GM23338 (cell line): ENCODE measurements around the gene SLC5A6. TPM values are rescaled to one million over a fixed set of nuclear protein-coding genes. Genes with fewer than 3 reads are reported as not detected.

Source experiments
- ATAC-seq: fragments of 200-7000 bp; cut with Tn5 transposase; 3 replicates; pipeline ENCODE4 v1.9.1; 2020
- DNase-seq: peaks from one replicate; pipeline ENCODE4 v3.0.0-alpha.2; 2015; ENCODE audit warnings: low spot score
- H2AFZ ChIP-seq: fragments of 200-600 bp; sonication (generic); 2 replicates; pipeline ENCODE4 v1.8.0; 2016; ENCODE audit warnings: antibody characterized with exemption, mild to moderate bottlenecking, moderate library complexity
- H3F3A ChIP-seq: fragments of 200-600 bp; sonication (generic); replicated peaks from 2 replicates; pipeline ENCODE4 v1.8.0; 2017; ENCODE audit warnings: antibody characterized with exemption, mixed run types, low read depth
- H3K27ac ChIP-seq: fragments of 200-600 bp; sonication (generic); 2 replicates; pipeline ENCODE4 v1.6.1; 2016; ENCODE audit warnings: low read depth
- H3K27me3 ChIP-seq: fragments of 200-600 bp; sonication (generic); 2 replicates; pipeline ENCODE4 v1.8.0; 2016; ENCODE audit warnings: mild to moderate bottlenecking, mixed run types, moderate library complexity; ENCODE audit not compliant: insufficient read depth
- H3K36me3 ChIP-seq: fragments of 200-600 bp; sonication (generic); 2 replicates; pipeline ENCODE4 v1.8.0; 2016; ENCODE audit warnings: mild to moderate bottlenecking; ENCODE audit not compliant: insufficient read depth
- H3K4me1 ChIP-seq: fragments of 200-600 bp; sonication (generic); 2 replicates; pipeline ENCODE4 v1.8.0; 2016; ENCODE audit warnings: mild to moderate bottlenecking, moderate library complexity; ENCODE audit not compliant: insufficient read depth
- H3K4me2 ChIP-seq: fragments of 200-600 bp; sonication (generic); 2 replicates; pipeline ENCODE4 v1.7.1; 2017; ENCODE audit warnings: mixed run types
- H3K4me3 ChIP-seq: fragments of 200-600 bp; sonication (generic); 2 replicates; pipeline ENCODE4 v1.6.1; 2016; ENCODE audit warnings: mixed run types
- H3K79me2 ChIP-seq: fragments of 200-600 bp; sonication (generic); replicated peaks from 2 replicates; pipeline ENCODE4 v1.8.0; 2017; ENCODE audit warnings: mild to moderate bottlenecking; ENCODE audit not compliant: insufficient read depth
- H3K9me2 ChIP-seq: fragments of 200-600 bp; sonication (generic); 2 replicates; pipeline ENCODE4 v1.8.0; 2017; ENCODE audit not compliant: insufficient read depth
- H4K20me1 ChIP-seq: fragments of 200-600 bp; sonication (generic); replicated peaks from 2 replicates; pipeline ENCODE4 v1.8.0; 2017; ENCODE audit warnings: mild to moderate bottlenecking; ENCODE audit not compliant: insufficient read depth
- H3K27ac Mint-ChIP-seq: 2 replicates; pipeline ENCODE4 v1.8.0; 2020; ENCODE audit warnings: inconsistent platforms, mild to moderate bottlenecking, moderate library complexity, mixed read lengths
- H3K27me3 Mint-ChIP-seq: 3 replicates; pipeline ENCODE4 v1.8.0; 2022; ENCODE audit warnings: low read depth, mild to moderate bottlenecking, moderate library complexity, mixed read lengths, inconsistent platforms; ENCODE audit not compliant: insufficient read depth, poor library complexity
- H3K36me3 Mint-ChIP-seq: 3 replicates; pipeline ENCODE4 v1.8.0; 2021; ENCODE audit warnings: low read depth, mild to moderate bottlenecking, inconsistent platforms, moderate library complexity, mixed read lengths
- H3K4me1 Mint-ChIP-seq: 3 replicates; pipeline ENCODE4 v1.8.0; 2020; ENCODE audit warnings: mild to moderate bottlenecking, inconsistent platforms, mixed read lengths
- H3K4me3 Mint-ChIP-seq: 3 replicates; pipeline ENCODE4 v1.8.0; 2021; ENCODE audit warnings: moderate library complexity, mild to moderate bottlenecking, inconsistent platforms, mixed read lengths
- H3K9me3 Mint-ChIP-seq: 3 replicates; pipeline ENCODE4 v1.8.0; 2020; ENCODE audit warnings: moderate library complexity, mild to moderate bottlenecking, inconsistent platforms, mixed read lengths
- CREB1 ChIP-seq: fragments of 250-450 bp; sonication (Bioruptor Pico); IDR thresholded peaks from 2 replicates; pipeline ENCODE4 v1.5.0; 2020; ENCODE audit warnings: low read depth, mild to moderate bottlenecking, moderate library complexity
- CTCF ChIP-seq, 2 experiments: fragments of 200-600 bp in 1 of 2; sonication (generic) in 1 of 2; conservative IDR thresholded peaks; 2 replicates each; pipeline versions ENCODE4 v1.5.1 to v1.6.1; 2016 to 2017; ENCODE audit warnings: antibody characterized with exemption in 2 of 2, low read depth in 2 of 2, mild to moderate bottlenecking in 2 of 2, moderate library complexity in 1 of 2
- EZH2phosphoT487 ChIP-seq: fragments of 200-600 bp; sonication (generic); IDR thresholded peaks from one replicate; pipeline ENCODE4 v1.8.1; 2018; ENCODE audit warnings: antibody characterized with exemption; ENCODE audit not compliant: unreplicated experiment
- JUNB ChIP-seq: IDR thresholded peaks from one replicate; pipeline ENCODE4 v1.6.1; 2016; ENCODE audit warnings: antibody characterized with exemption; ENCODE audit not compliant: unreplicated experiment
- NANOG ChIP-seq: IDR thresholded peaks from 2 replicates; pipeline ENCODE4 v1.6.1; 2016; ENCODE audit warnings: antibody characterized with exemption, borderline replicate concordance
- POLR2AphosphoS5 ChIP-seq: IDR thresholded peaks from 2 replicates; pipeline ENCODE4 v1.6.1; 2016; ENCODE audit warnings: antibody characterized with exemption, low read depth
- STAT1 ChIP-seq: IDR thresholded peaks from one replicate; pipeline ENCODE4 v1.6.1; 2016; ENCODE audit warnings: antibody characterized with exemption; ENCODE audit not compliant: unreplicated experiment
- ZNF114 ChIP-seq: fragments of 250-450 bp; sonication (Bioruptor Pico); IDR thresholded peaks from 2 replicates; pipeline ENCODE4 v1.5.0; 2020; ENCODE audit warnings: mild to moderate bottlenecking, moderate library complexity
- ZNF331 ChIP-seq: fragments of 250-450 bp; sonication (Bioruptor Pico); IDR thresholded peaks from 2 replicates; pipeline ENCODE4 v1.5.0; 2020; ENCODE audit warnings: low read depth, mild to moderate bottlenecking, moderate library complexity
- polyA plus RNA-seq: library from polyadenylated mRNA; unstranded; fragments of >200 nt; fragmentation: Nextera tagmentation; extraction: Ambion mirVana; gene quantifications from 2 replicates; pipeline ENCODE4 v1.2.1, GENCODE V29; 2016
- total RNA-seq: library from RNA; depleted of rRNA; stranded (reverse); fragments of >200 nt; shearing (Covaris generic); gene quantifications from 2 replicates; pipeline ENCODE4 v1.2.3, GENCODE V29; 2014
- TF ChIP-seq, protein P1 (sequence below): IDR thresholded peaks from 2 replicates; pipeline ENCODE4 v1.6.1; 2016; ENCODE audit warnings: antibody characterized with exemption
- TF ChIP-seq, protein P2 (sequence below): IDR thresholded peaks from one replicate; pipeline ENCODE4 v1.6.1; 2018; ENCODE audit warnings: antibody characterized with exemption; ENCODE audit not compliant: unreplicated experiment

SLC5A6 gene
- total and polyA plus RNA-seq, 2 experiments from 2014 or later, result 44.3 to 153 TPM

GRCh38 chr2:27236136-27236535 is 24.1 kb upstream of the SLC5A6 start (continued):
- no peak for TF ChIP-seq JUNB
- TF ChIP-seq STAT1, result no peak
- TF ChIP-seq, protein P1, sequence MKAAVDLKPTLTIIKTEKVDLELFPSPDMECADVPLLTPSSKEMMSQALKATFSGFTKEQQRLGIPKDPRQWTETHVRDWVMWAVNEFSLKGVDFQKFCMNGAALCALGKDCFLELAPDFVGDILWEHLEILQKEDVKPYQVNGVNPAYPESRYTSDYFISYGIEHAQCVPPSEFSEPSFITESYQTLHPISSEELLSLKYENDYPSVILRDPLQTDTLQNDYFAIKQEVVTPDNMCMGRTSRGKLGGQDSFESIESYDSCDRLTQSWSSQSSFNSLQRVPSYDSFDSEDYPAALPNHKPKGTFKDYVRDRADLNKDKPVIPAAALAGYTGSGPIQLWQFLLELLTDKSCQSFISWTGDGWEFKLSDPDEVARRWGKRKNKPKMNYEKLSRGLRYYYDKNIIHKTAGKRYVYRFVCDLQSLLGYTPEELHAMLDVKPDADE, result no peak
- TF ChIP-seq POLR2AphosphoS5, result no peak
- no peak for TF ChIP-seq NANOG
- TF ChIP-seq, protein P2, sequence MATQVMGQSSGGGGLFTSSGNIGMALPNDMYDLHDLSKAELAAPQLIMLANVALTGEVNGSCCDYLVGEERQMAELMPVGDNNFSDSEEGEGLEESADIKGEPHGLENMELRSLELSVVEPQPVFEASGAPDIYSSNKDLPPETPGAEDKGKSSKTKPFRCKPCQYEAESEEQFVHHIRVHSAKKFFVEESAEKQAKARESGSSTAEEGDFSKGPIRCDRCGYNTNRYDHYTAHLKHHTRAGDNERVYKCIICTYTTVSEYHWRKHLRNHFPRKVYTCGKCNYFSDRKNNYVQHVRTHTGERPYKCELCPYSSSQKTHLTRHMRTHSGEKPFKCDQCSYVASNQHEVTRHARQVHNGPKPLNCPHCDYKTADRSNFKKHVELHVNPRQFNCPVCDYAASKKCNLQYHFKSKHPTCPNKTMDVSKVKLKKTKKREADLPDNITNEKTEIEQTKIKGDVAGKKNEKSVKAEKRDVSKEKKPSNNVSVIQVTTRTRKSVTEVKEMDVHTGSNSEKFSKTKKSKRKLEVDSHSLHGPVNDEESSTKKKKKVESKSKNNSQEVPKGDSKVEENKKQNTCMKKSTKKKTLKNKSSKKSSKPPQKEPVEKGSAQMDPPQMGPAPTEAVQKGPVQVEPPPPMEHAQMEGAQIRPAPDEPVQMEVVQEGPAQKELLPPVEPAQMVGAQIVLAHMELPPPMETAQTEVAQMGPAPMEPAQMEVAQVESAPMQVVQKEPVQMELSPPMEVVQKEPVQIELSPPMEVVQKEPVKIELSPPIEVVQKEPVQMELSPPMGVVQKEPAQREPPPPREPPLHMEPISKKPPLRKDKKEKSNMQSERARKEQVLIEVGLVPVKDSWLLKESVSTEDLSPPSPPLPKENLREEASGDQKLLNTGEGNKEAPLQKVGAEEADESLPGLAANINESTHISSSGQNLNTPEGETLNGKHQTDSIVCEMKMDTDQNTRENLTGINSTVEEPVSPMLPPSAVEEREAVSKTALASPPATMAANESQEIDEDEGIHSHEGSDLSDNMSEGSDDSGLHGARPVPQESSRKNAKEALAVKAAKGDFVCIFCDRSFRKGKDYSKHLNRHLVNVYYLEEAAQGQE, result no peak

DNA sequence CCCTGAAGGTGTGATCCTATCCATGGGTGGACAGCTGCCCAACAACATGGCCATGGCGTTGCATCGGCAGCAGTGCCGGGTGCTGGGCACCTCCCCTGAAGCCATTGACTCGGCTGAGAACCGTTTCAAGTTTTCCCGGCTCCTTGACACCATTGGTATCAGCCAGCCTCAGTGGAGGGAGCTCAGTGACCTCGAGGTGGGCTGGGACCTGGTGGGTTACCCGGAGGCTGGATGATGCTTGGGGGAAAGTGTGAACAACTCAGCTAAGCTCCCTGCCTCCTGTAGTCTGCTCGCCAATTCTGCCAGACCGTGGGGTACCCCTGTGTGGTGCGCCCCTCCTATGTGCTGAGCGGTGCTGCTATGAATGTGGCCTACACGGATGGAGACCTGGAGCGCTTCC is 21.3 kb upstream of the SLC5A6 start:
- Mint-ChIP-seq H3K36me3 (peaks cover 97% of the 10 kb centered on the region), H3K27ac (no peak overlapping the region), H3K9me3 (no peaks in the 10 kb centered on the region), H3K4me1 (no peaks in the 10 kb centered on the region), H3K4me3 (no peak overlapping the region), H3K27me3 (peaks cover 14% of the 10 kb centered on the region)
- Histone ChIP-seq H3F3A (no peaks in the 10 kb centered on the region), H3K36me3 (peaks cover 78% of the 10 kb centered on the region), H2AFZ (no peak overlapping the region), H3K9me2 (no peaks in the 10 kb centered on the region), H3K4me3 (no peak overlapping the region), H3K4me2 (no peak overlapping the region), H4K20me1 (peaks cover 10% of the 10 kb centered on the region; the same call in 1 of the 2 replicates), H3K27me3 (no peaks in the 10 kb centered on the region), H3K27ac (no peak overlapping the region), H3K4me1 (no peaks in the 10 kb centered on the region), H3K79me2 (0 out of 2 replicates have a peak, but pooled peaks cover 3% of the 10 kb centered on the region)
- DNase-seq, result no peak
- no peak for ATAC-seq
- no peak for TF ChIP-seq POLR2AphosphoS5
- TF ChIP-seq, protein P2, result no peak
- TF ChIP-seq, protein P1, result no peak
- TF ChIP-seq NANOG, result no peak
- TF ChIP-seq CTCF (conservative IDR thresholded peaks at IDR 0.05; ENCODE audit: low read depth in 2 of 2), result no peak
- TF ChIP-seq ZNF114 (CRISPR knock-in tag), result no peak
- no peak for TF ChIP-seq STAT1
- no peak for TF ChIP-seq CREB1
- no peak for TF ChIP-seq ZNF331 (CRISPR knock-in tag)
- TF ChIP-seq JUNB, result no peak
- TF ChIP-seq EZH2phosphoT487, result no peak
